ENCODE data around the gene HSD11B1L. TPM values are rescaled to one million over a fixed set of nuclear protein-coding genes. Genes with fewer than 3 reads are reported as not detected.

HSD11B1L gene
- total RNA-seq, 1 experiment from 2014 or later = 2.4 TPM

GRCh38 chr19:5684694-5685430 is 4.0 kb downstream of the HSD11B1L start:
- intact Hi-C loops (cut with micrococcal nuclease; ENCODE audit: unreplicated experiment) = no loop called here
- Histone ChIP-seq H3K9me3 (no peaks in the 10 kb centered on the region), H3K4me3 (ENCODE audit: low read depth, low read length) (no peak overlapping the region), H3K27me3 (replicated peaks; ENCODE audit: control insufficient read depth, insufficient read depth, low read length) (no peaks in the 10 kb centered on the region), H3K36me3 (ENCODE audit: control insufficient read depth, insufficient read depth, low read length) (no peaks in the 10 kb centered on the region), H3K4me1 (no peaks in the 10 kb centered on the region)
- no peak overlapping the region for H3K27ac Mint-ChIP-seq (ENCODE audit: unreplicated experiment)
- H3K4me1 Mint-ChIP-seq (ENCODE audit: low read depth, unreplicated experiment) = peaks cover 9% of the 10 kb centered on the region
- no peak for TF ChIP-seq CTCF (IDR thresholded peaks at IDR 0.05; ENCODE audit: insufficient read depth in 1 of 2, low read depth in 1 of 2, low read length in 1 of 2, severe bottlenecking in 1 of 2, unreplicated experiment in 1 of 2)
- BruUV-seq (replicated peaks) = no TSS peak
- H3K9me3 Mint-ChIP-seq (ENCODE audit: unreplicated experiment) = no peaks in the 10 kb centered on the region
- H3K4me3 Mint-ChIP-seq (ENCODE audit: unreplicated experiment) = no peak overlapping the region
- no peak for DNase-seq
- ChIA-PET CTCF (no interaction called here), POLR2A (no interaction called here)
- H3K27me3 Mint-ChIP-seq (ENCODE audit: insufficient read depth, unreplicated experiment) = no peaks in the 10 kb centered on the region
- peaks cover 22% of the 10 kb centered on the region for H3K36me3 Mint-ChIP-seq (ENCODE audit: insufficient read depth, unreplicated experiment)

- ChIA-PET POLR2A (interaction anchor here (0.5 to 1.2 kb wide), 6 partner anchors 32 to 1228 kb away, joined by 3 to 6 read pairs (median 4); partner anchors contain the start of genes CATSPERD, LONP1, SAFB and SAFB2), CTCF (interaction anchor here (1.3 to 1.5 kb wide), 2 partner anchors 34 to 118 kb away, joined by 5 to 8 read pairs; partner anchors contain the start of genes CATSPERD and LONP1)
- Histone ChIP-seq H3K9me3 (no peaks in the 10 kb centered on the region), H3K4me3 (ENCODE audit: low read depth, low read length) (peak overlapping the region; percentile 76), H3K27me3 (replicated peaks; ENCODE audit: control insufficient read depth, insufficient read depth, low read length) (no peaks in the 10 kb centered on the region), H3K4me1 (no peaks in the 10 kb centered on the region), H3K36me3 (ENCODE audit: control insufficient read depth, insufficient read depth, low read length) (peaks cover 4% of the 10 kb centered on the region; the same call in 1 of the 2 replicates)
- Mint-ChIP-seq H3K4me3 (ENCODE audit: unreplicated experiment) (peak overlapping the region; percentile 75), H3K36me3 (ENCODE audit: insufficient read depth, unreplicated experiment) (peaks cover 23% of the 10 kb centered on the region), H3K4me1 (ENCODE audit: low read depth, unreplicated experiment) (peaks cover 6% of the 10 kb centered on the region), H3K27me3 (ENCODE audit: insufficient read depth, unreplicated experiment) (no peaks in the 10 kb centered on the region), H3K27ac (ENCODE audit: unreplicated experiment) (peak overlapping the region; percentile 45), H3K9me3 (ENCODE audit: unreplicated experiment) (no peaks in the 10 kb centered on the region)
- TF ChIP-seq CTCF (IDR thresholded peaks at IDR 0.05; ENCODE audit: insufficient read depth in 1 of 2, low read depth in 1 of 2, low read length in 1 of 2, severe bottlenecking in 1 of 2, unreplicated experiment in 1 of 2) = no peak
- intact Hi-C loops (cut with micrococcal nuclease; ENCODE audit: unreplicated experiment) = no loop called here
- DNase-seq = no peak
- BruUV-seq (replicated peaks) = no TSS peak
These were observed 5.5 kb downstream of the HSD11B1L start for GRCh38 chr19:5686326-5686646.

- CTCF ChIA-PET = interaction anchor here (0.6 to 1.5 kb wide), 9 partner anchors 20 to 707 kb away, joined by 3 to 9 read pairs (median 5); partner anchors contain the start of genes CATSPERD, LONP1, SAFB2 and TINCR
- Histone ChIP-seq H3K36me3 (ENCODE audit: control insufficient read depth, insufficient read depth, low read length) (peaks cover 6% of the 10 kb centered on the region), H3K27me3 (replicated peaks; ENCODE audit: control insufficient read depth, insufficient read depth, low read length) (no peaks in the 10 kb centered on the region), H3K4me3 (ENCODE audit: low read depth, low read length) (peak overlapping the region; percentile 76), H3K4me1 (no peaks in the 10 kb centered on the region), H3K9me3 (no peaks in the 10 kb centered on the region)
- peak; percentile 97 to 99 for DNase-seq
- H3K4me3 Mint-ChIP-seq (ENCODE audit: unreplicated experiment) = peak overlapping the region; percentile 75
- peak overlapping the region; percentile 45 for H3K27ac Mint-ChIP-seq (ENCODE audit: unreplicated experiment)
- BruUV-seq (replicated peaks) = no TSS peak
- H3K36me3 Mint-ChIP-seq (ENCODE audit: insufficient read depth, unreplicated experiment) = peaks cover 23% of the 10 kb centered on the region
- H3K27me3 Mint-ChIP-seq (ENCODE audit: insufficient read depth, unreplicated experiment) = no peaks in the 10 kb centered on the region
- H3K4me1 Mint-ChIP-seq (ENCODE audit: low read depth, unreplicated experiment) = peaks cover 1% of the 10 kb centered on the region
- peak; percentile 77 to 83 for TF ChIP-seq CTCF (IDR thresholded peaks at IDR 0.05; ENCODE audit: insufficient read depth in 1 of 2, low read depth in 1 of 2, low read length in 1 of 2, severe bottlenecking in 1 of 2, unreplicated experiment in 1 of 2)
- intact Hi-C loops (cut with micrococcal nuclease; ENCODE audit: unreplicated experiment) = no loop called here
- H3K9me3 Mint-ChIP-seq (ENCODE audit: unreplicated experiment) = no peaks in the 10 kb centered on the region
- POLR2A ChIA-PET = interaction anchor here (0.5 to 1.2 kb wide), 8 partner anchors 32 to 1228 kb away, joined by 3 to 6 read pairs (median 4); partner anchors contain the start of genes CATSPERD, LONP1, SAFB and SAFB2
These were observed 6.0 kb downstream of the HSD11B1L start for GRCh38 chr19:5686647-5687359.

All from Caco-2 (cell line).